HL-60 (cell line): ENCODE data around the gene DAAM1.

Source experiments
- GABPA ChIP-seq: IDR thresholded peaks from 2 replicates; pipeline ENCODE4 v1.6.1; 2012; ENCODE audit warnings: low read depth
- POLR2AphosphoS5 ChIP-seq: IDR thresholded peaks from 2 replicates; pipeline ENCODE4 v1.6.1; 2012; ENCODE audit warnings: low read depth
- TF ChIP-seq, protein P1 (sequence below): IDR thresholded peaks from one replicate; pipeline ENCODE4 v1.5.1; 2011; ENCODE audit warnings: low read length, control low read depth, inconsistent platforms; ENCODE audit not compliant: insufficient read depth
- TF ChIP-seq, protein P2 (sequence below): IDR thresholded peaks from 2 replicates; pipeline ENCODE4 v1.6.1; 2012; ENCODE audit warnings: low read depth; ENCODE audit not compliant: insufficient replicate concordance

DNA sequence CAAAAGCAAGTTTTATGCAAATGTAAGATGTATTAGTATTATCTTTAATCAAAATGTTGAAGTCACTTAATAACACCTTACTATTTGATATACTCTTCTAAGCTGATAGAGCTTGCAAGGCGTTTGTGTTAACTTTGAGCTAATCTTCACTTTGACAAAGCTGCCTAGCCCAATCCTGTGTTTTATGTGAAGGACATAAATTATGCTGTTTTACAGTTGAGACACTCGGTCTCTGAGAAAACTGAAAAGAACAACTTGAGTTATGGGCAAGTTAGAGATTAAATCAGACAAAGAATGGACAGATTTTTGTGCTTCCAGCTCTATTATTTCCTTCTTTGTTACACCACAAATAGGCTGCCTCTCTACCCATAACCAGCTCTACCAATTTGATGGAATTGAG is 42.0 kb upstream of the DAAM1 start:
- TF ChIP-seq, protein P1, sequence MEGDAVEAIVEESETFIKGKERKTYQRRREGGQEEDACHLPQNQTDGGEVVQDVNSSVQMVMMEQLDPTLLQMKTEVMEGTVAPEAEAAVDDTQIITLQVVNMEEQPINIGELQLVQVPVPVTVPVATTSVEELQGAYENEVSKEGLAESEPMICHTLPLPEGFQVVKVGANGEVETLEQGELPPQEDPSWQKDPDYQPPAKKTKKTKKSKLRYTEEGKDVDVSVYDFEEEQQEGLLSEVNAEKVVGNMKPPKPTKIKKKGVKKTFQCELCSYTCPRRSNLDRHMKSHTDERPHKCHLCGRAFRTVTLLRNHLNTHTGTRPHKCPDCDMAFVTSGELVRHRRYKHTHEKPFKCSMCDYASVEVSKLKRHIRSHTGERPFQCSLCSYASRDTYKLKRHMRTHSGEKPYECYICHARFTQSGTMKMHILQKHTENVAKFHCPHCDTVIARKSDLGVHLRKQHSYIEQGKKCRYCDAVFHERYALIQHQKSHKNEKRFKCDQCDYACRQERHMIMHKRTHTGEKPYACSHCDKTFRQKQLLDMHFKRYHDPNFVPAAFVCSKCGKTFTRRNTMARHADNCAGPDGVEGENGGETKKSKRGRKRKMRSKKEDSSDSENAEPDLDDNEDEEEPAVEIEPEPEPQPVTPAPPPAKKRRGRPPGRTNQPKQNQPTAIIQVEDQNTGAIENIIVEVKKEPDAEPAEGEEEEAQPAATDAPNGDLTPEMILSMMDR, result no peak
- TF ChIP-seq, protein P2, sequence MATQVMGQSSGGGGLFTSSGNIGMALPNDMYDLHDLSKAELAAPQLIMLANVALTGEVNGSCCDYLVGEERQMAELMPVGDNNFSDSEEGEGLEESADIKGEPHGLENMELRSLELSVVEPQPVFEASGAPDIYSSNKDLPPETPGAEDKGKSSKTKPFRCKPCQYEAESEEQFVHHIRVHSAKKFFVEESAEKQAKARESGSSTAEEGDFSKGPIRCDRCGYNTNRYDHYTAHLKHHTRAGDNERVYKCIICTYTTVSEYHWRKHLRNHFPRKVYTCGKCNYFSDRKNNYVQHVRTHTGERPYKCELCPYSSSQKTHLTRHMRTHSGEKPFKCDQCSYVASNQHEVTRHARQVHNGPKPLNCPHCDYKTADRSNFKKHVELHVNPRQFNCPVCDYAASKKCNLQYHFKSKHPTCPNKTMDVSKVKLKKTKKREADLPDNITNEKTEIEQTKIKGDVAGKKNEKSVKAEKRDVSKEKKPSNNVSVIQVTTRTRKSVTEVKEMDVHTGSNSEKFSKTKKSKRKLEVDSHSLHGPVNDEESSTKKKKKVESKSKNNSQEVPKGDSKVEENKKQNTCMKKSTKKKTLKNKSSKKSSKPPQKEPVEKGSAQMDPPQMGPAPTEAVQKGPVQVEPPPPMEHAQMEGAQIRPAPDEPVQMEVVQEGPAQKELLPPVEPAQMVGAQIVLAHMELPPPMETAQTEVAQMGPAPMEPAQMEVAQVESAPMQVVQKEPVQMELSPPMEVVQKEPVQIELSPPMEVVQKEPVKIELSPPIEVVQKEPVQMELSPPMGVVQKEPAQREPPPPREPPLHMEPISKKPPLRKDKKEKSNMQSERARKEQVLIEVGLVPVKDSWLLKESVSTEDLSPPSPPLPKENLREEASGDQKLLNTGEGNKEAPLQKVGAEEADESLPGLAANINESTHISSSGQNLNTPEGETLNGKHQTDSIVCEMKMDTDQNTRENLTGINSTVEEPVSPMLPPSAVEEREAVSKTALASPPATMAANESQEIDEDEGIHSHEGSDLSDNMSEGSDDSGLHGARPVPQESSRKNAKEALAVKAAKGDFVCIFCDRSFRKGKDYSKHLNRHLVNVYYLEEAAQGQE, result no peak
- TF ChIP-seq GABPA (no peak), POLR2AphosphoS5 (no peak)
